GM12865 (cell line): ENCODE data around the gene L1TD1.
A peak's percentile ranks its signal among the peaks of the same experiment; 100 is the strongest.
"Not testable (repeated sequence)": the region's sequence is repeated elsewhere in the genome, so short reads cannot be mapped to it uniquely, and the experiment has no call there.

Source experiments
- DNase-seq: peaks from one replicate; pipeline ENCODE4 v3.0.0; 2010; ENCODE audit warnings: low read depth
- H3K4me3 ChIP-seq: 2 replicates; pipeline ENCODE4 v1.5.1; 2011; ENCODE audit warnings: mild to moderate bottlenecking, low read depth, low read length, control low read depth
- CTCF ChIP-seq: IDR thresholded peaks from 2 replicates; pipeline ENCODE4 v1.5.1; 2011; ENCODE audit warnings: low read length, control low read depth, low read depth, inconsistent platforms; ENCODE audit not compliant: insufficient read depth; ENCODE audit errors: missing control alignments

The L1TD1 gene

GRCh38 chr1:62194651-62195544 lies at the start of gene L1TD1:
Gene L1TD1, plus strand, starts transcription at chr1:62194849. Its CDS starts 11,780 bp downstream, at chr1:62206629.
- no peak within 1 kb of the TSS for H3K4me3 ChIP-seq
- TF ChIP-seq CTCF, result no peak
- no peak for DNase-seq

GRCh38 chr1:62159940-62160348 lies 34.7 kb upstream of the L1TD1 start:
- DNase-seq, result peak; percentile 22
- no peak for TF ChIP-seq CTCF
- no peak overlapping the region for H3K4me3 ChIP-seq

GRCh38 chr1:62161711-62162110 lies 32.9 kb upstream of the L1TD1 start:
- TF ChIP-seq CTCF, result no peak

GRCh38 chr1:62170380-62170779 lies 24.3 kb upstream of the L1TD1 start:
- not testable (repeated sequence) for H3K4me3 ChIP-seq, DNase-seq

More at GRCh38 chr1:62161711-62162110, 32.9 kb upstream of the L1TD1 start:
- DNase-seq, result no peak
- H3K4me3 ChIP-seq, result no peak overlapping the region

GRCh38 chr1:62175568-62176179 lies 19.0 kb upstream of the L1TD1 start:
- peak; percentile 60 for TF ChIP-seq CTCF
- DNase-seq, result peak; percentile 40
- no peak overlapping the region for H3K4me3 ChIP-seq

GRCh38 chr1:62176597-62177312 lies 17.9 kb upstream of the L1TD1 start:
- H3K4me3 ChIP-seq, result no peak overlapping the region
- DNase-seq, result no peak
- TF ChIP-seq CTCF, result no peak

- no peak for DNase-seq
- H3K4me3 ChIP-seq, result no peak overlapping the region
- TF ChIP-seq CTCF, result no peak
These were observed 17.0 kb upstream of the L1TD1 start for GRCh38 chr1:62177621-62178020.
